ENCODE data around the gene COL10A1. TPM values are rescaled to one million over a fixed set of nuclear protein-coding genes. Genes with fewer than 3 reads are reported as not detected.

The COL10A1 gene
- polyA plus RNA-seq, 1 experiment: 0.11 TPM

- CTCF ChIA-PET: interaction anchor here (0.9 to 3.1 kb wide), 8 partner anchors 9 to 79 kb away, joined by 3 to 25 read pairs (median 4); partner anchors contain the start of gene FRK
- TF ChIP-seq CTCF (IDR thresholded peaks at IDR 0.05; ENCODE audit: insufficient read depth, low read depth, low read length): peak; percentile 46
- POLR2A ChIA-PET: interaction anchor here (0.7 kb wide), 1 partner anchor 13 kb away, joined by 3 read pairs; no protein-coding TSS in a partner anchor
- peak; percentile 73 for DNase-seq (ENCODE audit: low read depth)
- Histone ChIP-seq H3K36me3 (ENCODE audit: control insufficient read depth, insufficient read depth, low read length) (no peaks in the 10 kb centered on the region), H3K27me3 (ENCODE audit: control insufficient read depth, insufficient read depth, low read length) (no peaks in the 10 kb centered on the region), H3K4me3 (ENCODE audit: low read depth, low read length) (no peak overlapping the region)
Measured at GRCh38 chr6:116087437-116088027, 38.4 kb downstream of the COL10A1 start.

DNA sequence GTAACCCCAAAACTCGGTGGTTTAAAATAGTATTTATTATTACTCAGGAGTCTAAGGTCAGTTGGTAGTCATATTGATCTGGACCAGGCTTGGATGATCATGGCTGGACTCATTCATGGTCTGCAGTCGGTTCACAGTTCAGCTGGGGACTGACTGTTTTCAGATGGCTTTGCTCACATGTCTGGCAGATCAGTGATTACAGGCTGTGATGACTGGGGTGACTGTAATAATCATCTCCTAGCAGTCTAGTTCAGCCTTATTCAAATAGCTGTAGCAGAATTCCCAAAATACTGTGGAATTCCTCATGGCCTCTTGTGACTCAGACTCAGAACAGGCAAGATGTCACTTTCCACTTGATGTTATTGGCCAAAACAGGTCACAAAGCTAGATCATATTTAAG lies 41.6 kb downstream of the COL10A1 start:
- TF ChIP-seq CTCF (IDR thresholded peaks at IDR 0.05; ENCODE audit: insufficient read depth, low read depth, low read length): no peak
- H3K27me3 ChIP-seq (ENCODE audit: control insufficient read depth, insufficient read depth, low read length): no peaks in the 10 kb centered on the region
- DNase-seq (ENCODE audit: low read depth): no peak
- POLR2A ChIA-PET: no interaction called here
- no peak overlapping the region for H3K4me3 ChIP-seq (ENCODE audit: low read depth, low read length)
- CTCF ChIA-PET: interaction anchor here (1.3 to 1.4 kb wide), 3 partner anchors 10 to 24 kb away, joined by 3 to 5 read pairs (median 5); partner anchors contain the start of gene FRK
- no peaks in the 10 kb centered on the region for H3K36me3 ChIP-seq (ENCODE audit: control insufficient read depth, insufficient read depth, low read length)

DNA sequence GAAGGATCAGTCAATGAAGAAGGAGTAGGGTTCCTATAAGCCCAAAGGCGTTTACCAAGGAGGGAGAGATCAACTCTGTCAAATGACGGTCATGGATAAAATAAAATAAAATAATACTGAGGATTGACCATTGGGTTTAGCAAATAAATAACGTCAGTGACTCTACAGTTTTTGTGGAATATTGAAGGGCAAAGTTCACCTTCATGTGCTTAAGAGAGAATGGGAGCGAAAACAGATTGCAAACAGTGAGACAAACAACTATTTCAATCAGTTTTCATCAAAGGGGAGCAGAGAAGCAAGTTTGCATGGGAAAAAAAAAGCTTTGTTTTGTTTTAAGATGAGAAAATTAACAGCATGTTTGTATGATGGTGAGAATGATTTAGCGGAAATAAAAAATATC lies 42.9 kb downstream of the COL10A1 start:
- DNase-seq (ENCODE audit: low read depth): no peak
- CTCF ChIA-PET: interaction anchor here (0.9 to 1.0 kb wide), 2 partner anchors 13 to 23 kb away, joined by 3 read pairs; partner anchors contain the start of gene FRK
- Histone ChIP-seq H3K27me3 (ENCODE audit: control insufficient read depth, insufficient read depth, low read length) (no peaks in the 10 kb centered on the region), H3K36me3 (ENCODE audit: control insufficient read depth, insufficient read depth, low read length) (no peaks in the 10 kb centered on the region), H3K4me3 (ENCODE audit: low read depth, low read length) (no peak overlapping the region)
- POLR2A ChIA-PET: no interaction called here
- TF ChIP-seq CTCF (IDR thresholded peaks at IDR 0.05; ENCODE audit: insufficient read depth, low read depth, low read length): no peak

DNA sequence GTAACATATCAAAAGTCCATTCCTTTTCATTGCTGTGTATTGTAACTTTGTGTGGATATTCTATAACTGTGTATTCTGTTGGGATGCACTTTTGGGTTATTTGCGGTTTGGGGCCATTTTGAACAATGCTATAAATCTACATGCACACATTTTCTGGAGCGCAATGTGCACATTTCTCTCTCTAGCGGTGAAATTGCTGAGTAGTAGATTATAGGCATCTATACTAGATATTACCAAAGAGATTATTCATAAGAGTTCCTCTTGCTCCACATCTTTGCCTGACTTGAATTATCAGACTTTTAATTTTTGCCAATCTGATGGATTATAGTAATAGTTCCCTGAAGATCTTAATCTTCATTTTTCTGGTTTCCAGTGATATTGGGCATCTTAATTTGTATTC lies 47.0 kb downstream of the COL10A1 start:
- TF ChIP-seq CTCF (IDR thresholded peaks at IDR 0.05; ENCODE audit: insufficient read depth, low read depth, low read length): no peak
- Histone ChIP-seq H3K4me3 (ENCODE audit: low read depth, low read length) (no peak overlapping the region), H3K36me3 (ENCODE audit: control insufficient read depth, insufficient read depth, low read length) (no peaks in the 10 kb centered on the region), H3K27me3 (ENCODE audit: control insufficient read depth, insufficient read depth, low read length) (no peaks in the 10 kb centered on the region)
- DNase-seq (ENCODE audit: low read depth): no peak
- ChIA-PET CTCF (no interaction called here), POLR2A (no interaction called here)

DNA sequence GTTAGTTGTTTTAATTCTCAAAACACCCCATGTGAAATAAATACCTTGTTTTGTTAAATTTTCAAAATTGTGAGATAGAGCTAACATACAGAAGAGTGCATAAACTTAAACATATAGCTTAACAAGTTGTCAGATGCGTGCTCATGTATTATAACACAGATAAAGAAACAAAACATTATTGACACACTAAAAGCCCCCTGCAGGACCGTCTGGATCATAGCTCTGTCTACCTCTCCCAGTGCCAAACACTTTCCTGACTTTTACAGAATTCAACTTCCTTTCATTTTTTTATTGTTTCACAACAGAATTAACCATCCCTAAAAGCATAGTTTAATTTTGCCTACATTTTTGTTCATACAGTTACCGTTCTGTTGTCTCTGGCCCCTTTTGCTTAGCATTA lies 47.4 kb downstream of the COL10A1 start:
- H3K36me3 ChIP-seq (ENCODE audit: control insufficient read depth, insufficient read depth, low read length): no peaks in the 10 kb centered on the region
- no peak overlapping the region for H3K4me3 ChIP-seq (ENCODE audit: low read depth, low read length)
- POLR2A ChIA-PET: no interaction called here
- H3K27me3 ChIP-seq (ENCODE audit: control insufficient read depth, insufficient read depth, low read length): no peaks in the 10 kb centered on the region
- CTCF ChIA-PET: interaction anchor here (1.2 kb wide), 1 partner anchor 13 kb away, joined by 3 read pairs; no protein-coding TSS in a partner anchor
- DNase-seq (ENCODE audit: low read depth): no peak
- TF ChIP-seq CTCF (IDR thresholded peaks at IDR 0.05; ENCODE audit: insufficient read depth, low read depth, low read length): no peak
